Large intestine (tissue), 3 donors: ENCODE results near the gene BTAF1. TPM values are rescaled to one million over a fixed set of nuclear protein-coding genes. Genes with fewer than 3 reads are reported as not detected.

Source experiments
- DNase-seq, 2 donors: peaks; one replicate each; pipeline versions ENCODE4 v3.0.0 to v3.0.0-alpha.2; 2013
- H3K27ac ChIP-seq: one replicate; pipeline ENCODE4 v1.5.1; 2013; ENCODE audit warnings: low read length
- H3K27me3 ChIP-seq: 2 replicates; pipeline ENCODE4 v1.6.1; 2013; ENCODE audit warnings: low read length; ENCODE audit not compliant: control insufficient read depth, insufficient read depth
- H3K36me3 ChIP-seq: 2 replicates; pipeline ENCODE4 v1.6.1; 2013; ENCODE audit warnings: low read length; ENCODE audit not compliant: control insufficient read depth, insufficient read depth
- H3K4me1 ChIP-seq: one replicate; pipeline ENCODE4 v1.6.1; 2013; ENCODE audit warnings: low read length; ENCODE audit not compliant: control insufficient read depth, insufficient read depth
- H3K4me3 ChIP-seq: one replicate; pipeline ENCODE4 v1.5.1; 2013; ENCODE audit warnings: low read length
- H3K9me3 ChIP-seq: one replicate; pipeline ENCODE4 v1.6.1; 2013; ENCODE audit warnings: mild to moderate bottlenecking, low read depth, low read length, moderate library complexity; ENCODE audit not compliant: control insufficient read depth
- WGBS: methylation state at CpG from one replicate; pipeline ENCODE4 v1.1.5; 2013; ENCODE audit warnings: low lambda C conversion rate; ENCODE audit not compliant: insufficient coverage; 5-methylcytosine and 5-hydroxymethylcytosine counted together
- polyA plus RNA-seq: library from polyadenylated mRNA; unstranded; fragments of 120-200 nt; gene quantifications from one replicate; pipeline ENCODE4 v1.2.1, GENCODE V29; 2013

Gene BTAF1
- polyA plus RNA-seq, 1 donor, result 50.9 TPM

GRCh38 chr10:91908337-91909116 is 15.0 kb upstream of the BTAF1 start:
- no peaks in the 10 kb centered on the region for H3K4me1 ChIP-seq
- peak overlapping the region; percentile 63 for H3K4me3 ChIP-seq
- no peaks in the 10 kb centered on the region for H3K36me3 ChIP-seq
- WGBS, result no CpG with 5 or more reads among the region's 93 CpGs
- H3K27ac ChIP-seq, result peak overlapping the region; percentile 10
- peak; percentile 73 to 91 for DNase-seq
- peaks cover 2% of the 10 kb centered on the region for H3K27me3 ChIP-seq
- no peaks in the 10 kb centered on the region for H3K9me3 ChIP-seq

- peak within 1 kb of the TSS; percentile 63 for H3K4me3 ChIP-seq
- H3K4me1 ChIP-seq, result no peaks in the 10 kb centered on the region
- peaks cover 2% of the 10 kb centered on the region for H3K27me3 ChIP-seq
- H3K9me3 ChIP-seq, result no peaks in the 10 kb centered on the region
- WGBS, result 0% methylated on average over 4 of the region's 19 CpGs
- peak in 1 of 2 donors; percentile 65 for DNase-seq
- peak within 1 kb of the TSS; percentile 10 for H3K27ac ChIP-seq
- no peaks in the 10 kb centered on the region for H3K36me3 ChIP-seq
These were observed 14.4 kb upstream of the BTAF1 start, which contains the start of gene FGFBP3 for GRCh38 chr10:91909117-91909677. Gene FGFBP3, minus strand, starts transcription at chr10:91909486. Its CDS starts 517 bp downstream, at chr10:91908969.

GRCh38 chr10:91910467-91910866 is 13.1 kb upstream of the BTAF1 start:
- H3K4me1 ChIP-seq, result no peaks in the 10 kb centered on the region
- H3K9me3 ChIP-seq, result no peaks in the 10 kb centered on the region
- peaks cover 4% of the 10 kb centered on the region for H3K27me3 ChIP-seq
- no peaks in the 10 kb centered on the region for H3K36me3 ChIP-seq
- no peak overlapping the region for H3K27ac ChIP-seq
- no peak for DNase-seq
- no CpG with 5 or more reads among the region's 4 CpGs for WGBS
- no peak overlapping the region for H3K4me3 ChIP-seq

- H3K27ac ChIP-seq, result no peak overlapping the region
- DNase-seq, result no peak
- peaks cover 11% of the 10 kb centered on the region for H3K9me3 ChIP-seq
These were observed 3.9 kb upstream of the BTAF1 start for GRCh38 chr10:91919651-91920050.

GRCh38 chr10:91924212-91925021 is 847 bp downstream of the BTAF1 start:
- WGBS, result 6% methylated on average over 3 of the region's 21 CpGs
- peak in 1 of 2 donors; percentile 9 for DNase-seq

More at GRCh38 chr10:91919651-91920050, 3.9 kb upstream of the BTAF1 start:
- H3K4me1 ChIP-seq, result no peaks in the 10 kb centered on the region
- no peaks in the 10 kb centered on the region for H3K36me3 ChIP-seq
- 100% methylated on average over 1 of the region's 1 CpG for WGBS
- no peak overlapping the region for H3K4me3 ChIP-seq
- H3K27me3 ChIP-seq, result no peaks in the 10 kb centered on the region

GRCh38 chr10:91925022-91925320 is 1.4 kb downstream of the BTAF1 start:
- H3K4me1 ChIP-seq, result peaks cover 3% of the 10 kb centered on the region
- 20% methylated on average over 1 of the region's 2 CpGs for WGBS
- DNase-seq, result no peak
- H3K9me3 ChIP-seq, result peaks cover under 1% of the 10 kb centered on the region
- H3K27me3 ChIP-seq, result no peaks in the 10 kb centered on the region
- peak overlapping the region; percentile 84 for H3K4me3 ChIP-seq
- H3K36me3 ChIP-seq, result peaks cover 3% of the 10 kb centered on the region
- no peak overlapping the region for H3K27ac ChIP-seq

More at GRCh38 chr10:91924212-91925021, 847 bp downstream of the BTAF1 start:
- Histone ChIP-seq H3K4me3 (peak overlapping the region; percentile 84), H3K4me1 (peaks cover 3% of the 10 kb centered on the region), H3K36me3 (peaks cover 3% of the 10 kb centered on the region), H3K9me3 (peaks cover 6% of the 10 kb centered on the region), H3K27ac (peak overlapping the region; percentile 85), H3K27me3 (no peaks in the 10 kb centered on the region)

- Histone ChIP-seq H3K4me1 (no peaks in the 10 kb centered on the region), H3K27me3 (no peaks in the 10 kb centered on the region), H3K4me3 (no peak overlapping the region), H3K9me3 (no peaks in the 10 kb centered on the region), H3K36me3 (peaks cover 18% of the 10 kb centered on the region), H3K27ac (no peak overlapping the region)
- DNase-seq, result no peak
- WGBS, result 63% methylated on average over 2 of the region's 3 CpGs
These were observed 7.4 kb downstream of the BTAF1 start for GRCh38 chr10:91930939-91931338.

GRCh38 chr10:91931526-91932190 is 8.1 kb downstream of the BTAF1 start:
- Histone ChIP-seq H3K36me3 (peaks cover 25% of the 10 kb centered on the region), H3K27ac (no peak overlapping the region), H3K4me1 (no peaks in the 10 kb centered on the region), H3K9me3 (no peaks in the 10 kb centered on the region), H3K4me3 (no peak overlapping the region), H3K27me3 (no peaks in the 10 kb centered on the region)
- DNase-seq, result no peak
- WGBS, result 59% methylated on average over 2 of the region's 3 CpGs

- H3K4me3 ChIP-seq, result no peak overlapping the region
- WGBS, result no CpG with 5 or more reads among the region's 1 CpG
- DNase-seq, result no peak
- H3K36me3 ChIP-seq, result peaks cover 27% of the 10 kb centered on the region
- no peaks in the 10 kb centered on the region for H3K4me1 ChIP-seq
- H3K27me3 ChIP-seq, result no peaks in the 10 kb centered on the region
- H3K27ac ChIP-seq, result no peak overlapping the region
- H3K9me3 ChIP-seq, result no peaks in the 10 kb centered on the region
These were observed 9.2 kb downstream of the BTAF1 start for GRCh38 chr10:91932737-91933136.

GRCh38 chr10:91935886-91936285 is 12.3 kb downstream of the BTAF1 start:
- Histone ChIP-seq H3K9me3 (no peaks in the 10 kb centered on the region), H3K27me3 (no peaks in the 10 kb centered on the region), H3K36me3 (peaks cover 28% of the 10 kb centered on the region), H3K27ac (no peak overlapping the region), H3K4me3 (no peak overlapping the region), H3K4me1 (no peaks in the 10 kb centered on the region)
- no peak for DNase-seq
- 100% methylated on average over 1 of the region's 2 CpGs for WGBS
